Astrocyte of the cerebellum (primary cell): ENCODE results near the gene ADIPOR2.
"Not testable (repeated sequence)": the region's sequence is repeated elsewhere in the genome, so short reads cannot be mapped to it uniquely, and the experiment has no call there.

ENCODE experiments used
- DNase-seq: peaks from one replicate; pipeline ENCODE4 v3.0.0-alpha.2; 2011; ENCODE audit warnings: low read depth
- H3K4me3 ChIP-seq: 2 replicates; pipeline ENCODE4 v1.5.1; 2011; ENCODE audit warnings: mild to moderate bottlenecking, low read depth, low read length, moderate library complexity
- in situ Hi-C: cut with HindIII; loops from 2 replicates; pipeline ENCODE4 v1.10.0; 2017; ENCODE audit warnings: low sequenced_read_pairs
- TF ChIP-seq, protein P1 (sequence below): IDR thresholded peaks from 2 replicates; pipeline ENCODE4 v1.5.1; 2012; ENCODE audit warnings: low read length, low read depth, moderate library complexity, mild to moderate bottlenecking; ENCODE audit errors: missing control alignments

ADIPOR2 gene

DNA sequence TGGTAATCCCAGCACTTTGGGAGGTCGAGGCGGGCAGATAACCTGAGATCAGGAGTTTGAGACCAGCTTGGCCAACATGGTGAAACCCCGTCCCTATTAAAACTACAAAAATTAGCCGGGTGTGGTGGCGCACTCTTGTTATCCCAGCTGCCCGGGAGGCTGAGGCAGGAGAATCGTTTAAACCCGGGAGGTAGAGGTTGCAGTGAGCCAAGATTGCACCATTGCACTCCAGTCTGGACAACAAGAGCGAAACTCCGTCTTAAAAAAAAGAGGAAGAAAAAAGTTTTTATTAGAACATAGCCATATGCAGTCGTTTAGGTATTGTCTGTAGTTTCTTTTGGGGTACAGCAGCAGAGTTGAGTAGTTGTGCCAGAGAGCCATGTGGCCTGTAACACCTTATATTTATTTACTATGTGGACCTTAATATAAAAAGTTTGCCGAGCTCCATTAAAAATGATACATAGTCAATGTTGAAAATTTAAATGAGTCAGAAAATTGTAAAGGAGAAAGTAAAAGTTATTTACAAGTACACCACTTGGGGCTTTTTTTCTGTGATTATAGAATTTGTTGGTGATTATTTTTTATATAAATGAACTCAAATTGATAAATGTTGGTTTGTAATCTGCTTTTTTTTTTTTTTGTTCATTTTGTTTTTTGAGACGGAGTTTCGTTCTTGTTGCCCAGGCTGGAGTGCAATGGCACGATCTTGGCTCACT is 2.2 kb downstream of the ADIPOR2 start:
- TF ChIP-seq, protein P1, sequence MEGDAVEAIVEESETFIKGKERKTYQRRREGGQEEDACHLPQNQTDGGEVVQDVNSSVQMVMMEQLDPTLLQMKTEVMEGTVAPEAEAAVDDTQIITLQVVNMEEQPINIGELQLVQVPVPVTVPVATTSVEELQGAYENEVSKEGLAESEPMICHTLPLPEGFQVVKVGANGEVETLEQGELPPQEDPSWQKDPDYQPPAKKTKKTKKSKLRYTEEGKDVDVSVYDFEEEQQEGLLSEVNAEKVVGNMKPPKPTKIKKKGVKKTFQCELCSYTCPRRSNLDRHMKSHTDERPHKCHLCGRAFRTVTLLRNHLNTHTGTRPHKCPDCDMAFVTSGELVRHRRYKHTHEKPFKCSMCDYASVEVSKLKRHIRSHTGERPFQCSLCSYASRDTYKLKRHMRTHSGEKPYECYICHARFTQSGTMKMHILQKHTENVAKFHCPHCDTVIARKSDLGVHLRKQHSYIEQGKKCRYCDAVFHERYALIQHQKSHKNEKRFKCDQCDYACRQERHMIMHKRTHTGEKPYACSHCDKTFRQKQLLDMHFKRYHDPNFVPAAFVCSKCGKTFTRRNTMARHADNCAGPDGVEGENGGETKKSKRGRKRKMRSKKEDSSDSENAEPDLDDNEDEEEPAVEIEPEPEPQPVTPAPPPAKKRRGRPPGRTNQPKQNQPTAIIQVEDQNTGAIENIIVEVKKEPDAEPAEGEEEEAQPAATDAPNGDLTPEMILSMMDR: no peak
- DNase-seq: no peak
- no peak overlapping the region for H3K4me3 ChIP-seq
- in situ Hi-C loops: no loop called here

DNA sequence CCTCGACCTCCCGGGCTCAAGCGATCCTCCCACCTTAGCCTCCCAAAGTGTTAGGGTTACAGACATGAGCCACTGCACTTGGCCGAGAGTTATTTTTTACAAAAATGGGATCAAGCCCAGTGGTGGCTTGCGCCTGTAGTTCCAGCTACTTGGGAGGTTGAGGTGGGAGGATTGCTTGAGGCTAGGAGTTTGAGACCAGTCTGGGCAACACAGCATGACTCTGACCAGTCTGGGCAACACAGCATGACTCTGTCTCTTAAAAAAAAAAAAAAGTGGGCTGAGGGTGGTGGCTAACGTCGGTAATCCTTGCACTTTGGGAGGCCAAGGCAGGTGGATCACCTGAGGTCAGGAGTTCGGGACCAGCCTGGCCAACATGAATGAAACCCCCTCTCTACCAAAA is 4.2 kb downstream of the ADIPOR2 start:
- H3K4me3 ChIP-seq, in situ Hi-C loops, DNase-seq: not testable (repeated sequence)

DNA sequence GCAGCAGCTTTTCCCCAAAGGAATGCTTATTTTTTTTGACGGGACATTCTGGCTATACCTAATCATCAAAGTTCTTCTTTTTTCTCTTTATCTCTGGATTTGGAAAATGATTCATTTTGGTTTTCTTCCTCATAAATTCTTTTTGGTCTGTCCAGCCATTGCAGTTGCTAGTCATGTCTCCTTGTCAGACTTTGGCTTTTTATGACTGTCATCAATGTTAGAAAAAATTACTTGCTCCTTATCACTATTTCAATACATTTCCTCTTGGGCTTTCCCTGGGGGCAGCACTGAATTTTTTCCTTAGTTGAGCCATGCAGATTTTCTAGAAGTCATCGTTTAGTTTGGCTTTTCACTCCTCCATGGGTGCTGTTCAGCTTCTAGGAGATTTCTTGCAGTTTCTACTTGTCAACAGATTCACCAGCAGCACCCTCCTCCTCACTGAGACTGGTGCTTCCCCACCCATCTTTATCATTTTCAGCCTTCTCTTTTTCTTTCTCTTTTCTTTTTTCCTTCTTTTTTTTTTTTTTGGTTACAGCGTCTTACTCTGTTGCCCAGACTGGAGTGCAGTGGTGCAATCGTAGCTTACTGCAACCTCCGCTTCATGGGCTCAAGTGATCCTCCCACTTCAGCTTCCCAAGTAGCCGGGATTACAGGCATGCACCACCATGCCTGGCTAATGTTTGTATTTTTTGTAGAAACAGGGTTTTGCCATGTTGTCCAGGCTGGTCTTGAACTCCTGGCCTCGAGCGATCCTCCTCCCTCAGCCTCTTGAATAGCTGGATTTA is 5.2 kb downstream of the ADIPOR2 start:
- TF ChIP-seq, protein P1: no peak
- H3K4me3 ChIP-seq: no peak overlapping the region
- in situ Hi-C loops: no loop called here
- DNase-seq: no peak

DNA sequence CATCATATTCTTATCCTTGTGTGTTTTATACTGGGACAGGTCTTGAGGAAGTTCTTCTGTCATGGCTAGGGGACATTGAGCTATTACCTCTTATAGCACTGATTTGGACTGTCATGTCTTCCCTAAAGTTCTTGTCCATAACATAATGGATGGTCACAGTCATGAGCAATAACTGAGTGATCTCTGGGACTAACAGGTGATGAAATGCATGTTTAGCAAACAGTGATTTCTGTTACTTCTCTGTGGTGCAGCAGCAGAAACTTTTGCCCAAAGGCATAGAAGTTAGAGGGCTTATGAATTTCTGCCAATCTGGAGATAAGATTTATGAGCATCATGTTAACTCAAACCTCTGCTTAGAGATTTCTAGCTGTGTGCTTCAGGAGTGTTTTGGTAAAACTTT is 5.9 kb downstream of the ADIPOR2 start:
- TF ChIP-seq, protein P1: no peak

DNA sequence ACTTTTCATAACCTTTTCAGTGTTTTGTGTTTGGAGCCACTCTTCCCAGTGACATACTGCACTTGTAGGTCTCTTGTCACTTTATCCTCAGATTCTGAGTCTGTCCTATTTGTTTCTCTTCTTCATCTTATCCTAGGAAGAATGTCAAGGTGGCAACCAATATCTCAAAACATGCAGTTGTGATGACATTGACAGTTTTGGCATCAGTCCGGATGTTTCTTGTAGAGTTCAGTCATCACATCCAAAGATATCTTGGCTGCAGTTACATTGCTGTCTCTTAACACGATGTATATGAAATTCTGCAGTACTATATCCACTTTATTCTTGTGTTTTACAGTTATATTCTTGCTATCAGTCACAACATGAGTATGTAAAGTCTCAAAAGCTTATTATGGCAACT is 6.4 kb downstream of the ADIPOR2 start:
- TF ChIP-seq, protein P1: no peak
- DNase-seq: no peak
- in situ Hi-C loops: no loop called here
- H3K4me3 ChIP-seq: no peak overlapping the region

More for the DNA sequence above, 5.9 kb downstream of the ADIPOR2 start:
- no peak for DNase-seq
- in situ Hi-C loops: no loop called here
- H3K4me3 ChIP-seq: no peak overlapping the region

DNA sequence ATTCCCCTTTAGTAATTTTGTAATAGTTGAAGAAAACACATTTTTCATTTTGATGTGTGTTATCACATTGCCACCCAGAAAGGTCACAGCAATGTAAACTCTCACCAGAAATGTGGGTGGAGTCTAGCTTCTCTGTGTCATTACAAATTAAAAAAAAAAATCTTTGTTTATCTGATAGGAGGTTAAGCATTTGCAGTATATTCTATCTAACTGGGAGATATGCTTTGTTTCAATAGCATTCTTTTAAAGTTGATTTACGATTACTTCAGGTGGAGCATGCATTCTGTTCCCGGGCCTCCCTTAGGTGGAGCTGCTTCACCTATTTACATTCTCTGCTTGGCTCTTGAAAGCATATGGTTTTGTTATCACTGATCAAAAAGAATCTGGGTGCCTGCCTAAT is 7.8 kb downstream of the ADIPOR2 start:
- in situ Hi-C loops: no loop called here
- no peak overlapping the region for H3K4me3 ChIP-seq
- TF ChIP-seq, protein P1: no peak
- no peak for DNase-seq

DNA sequence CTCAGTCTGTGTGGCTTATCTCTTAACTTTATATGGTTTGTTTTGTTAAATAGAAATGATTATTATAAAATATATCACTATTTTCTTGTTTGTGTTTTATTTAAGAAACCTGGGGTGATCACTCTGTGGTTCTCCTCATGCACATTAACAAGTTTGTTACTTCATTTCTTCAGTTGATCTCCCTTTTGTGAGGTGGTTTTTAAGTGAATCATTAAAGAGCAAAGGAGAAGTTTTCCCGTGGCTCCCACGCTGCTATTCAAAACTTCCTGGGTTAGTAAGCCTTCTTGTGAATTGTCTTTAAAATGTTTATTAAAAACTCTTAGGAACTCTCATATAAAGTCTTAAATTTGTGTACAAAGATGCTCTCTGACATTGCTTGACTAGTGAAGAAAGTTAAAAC is 11.8 kb downstream of the ADIPOR2 start:
- H3K4me3 ChIP-seq: no peak overlapping the region
- no peak for DNase-seq
- in situ Hi-C loops: no loop called here
- TF ChIP-seq, protein P1: no peak
